Lower lobe of right lung (tissue), 2 donors: ENCODE results near the gene EPS8L3. TPM values are rescaled to one million over a fixed set of nuclear protein-coding genes. Genes with fewer than 3 reads are reported as not detected.

Experiments used
- ATAC-seq, 2 donors: fragments of 200-7000 bp; cut with Tn5 transposase; one replicate each; pipeline ENCODE4 v1.9.1; 2020 to 2022; ENCODE audit warnings: mild to moderate bottlenecking in 2 of 2, moderate library complexity in 2 of 2
- DNase-seq: peaks from one replicate; pipeline ENCODE4 v3.0.0-alpha.2; 2020
- H3K27ac ChIP-seq: fragments of 200-600 bp; one replicate; pipeline ENCODE4 v1.8.0; 2022
- H3K27me3 ChIP-seq: fragments of 200-600 bp; one replicate; pipeline ENCODE4 v1.8.0; 2022; ENCODE audit warnings: low read depth
- H3K36me3 ChIP-seq: fragments of 200-600 bp; one replicate; pipeline ENCODE4 v1.8.0; 2022; ENCODE audit warnings: mild to moderate bottlenecking
- H3K4me1 ChIP-seq: fragments of 200-600 bp; one replicate; pipeline ENCODE4 v1.8.0; 2022
- H3K4me3 ChIP-seq: fragments of 200-600 bp; one replicate; pipeline ENCODE4 v1.8.0; 2022; ENCODE audit warnings: mild to moderate bottlenecking
- H3K9me3 ChIP-seq: fragments of 200-600 bp; one replicate; pipeline ENCODE4 v1.8.0; 2022
- CTCF ChIP-seq: fragments of 200-600 bp; IDR thresholded peaks from one replicate; pipeline ENCODE4 v1.8.0; 2022; ENCODE audit warnings: antibody characterized with exemption, mild to moderate bottlenecking
- intact Hi-C: fragments of 100-400 bp; cut with DNase I; formaldehyde crosslinking; loops from one replicate; pipeline ENCODE4 v1.11.0; 2022
- total RNA-seq: library from RNA; stranded (reverse); fragmentation: NEBNext Ultra II Directional; extraction: Animal tissue kit (Norgen Biotek cat#: 25700); gene quantifications from one replicate; pipeline ENCODE4 v1.2.1, GENCODE V29; 2021
- donor health status: DM: no; HTN: yes; CAD: no; lungs with severe emphysema.

EPS8L3 gene
- total RNA-seq, 1 donor from 2014 or later: not detected

GRCh38 chr1:109787211-109787844 is 23.6 kb upstream of the EPS8L3 start:
- H3K4me3 ChIP-seq: no peak overlapping the region
- H3K27ac ChIP-seq: no peak overlapping the region
- H3K9me3 ChIP-seq: no peaks in the 10 kb centered on the region
- no peak for TF ChIP-seq CTCF
- intact Hi-C loops: no loop called here
- ATAC-seq: no peak
- H3K4me1 ChIP-seq: peaks cover 66% of the 10 kb centered on the region
- DNase-seq: peak; percentile 24
- no peaks in the 10 kb centered on the region for H3K27me3 ChIP-seq
- H3K36me3 ChIP-seq: no peaks in the 10 kb centered on the region

GRCh38 chr1:109786531-109787021 is 22.9 kb upstream of the EPS8L3 start:
- no peaks in the 10 kb centered on the region for H3K36me3 ChIP-seq
- no peak for TF ChIP-seq CTCF
- no peak overlapping the region for H3K27ac ChIP-seq
- intact Hi-C loops: no loop called here
- DNase-seq (peak; percentile 58), ATAC-seq (peak; percentile 60 to 68)
- H3K4me3 ChIP-seq: no peak overlapping the region
- H3K27me3 ChIP-seq: no peaks in the 10 kb centered on the region
- peaks cover 59% of the 10 kb centered on the region for H3K4me1 ChIP-seq
- no peaks in the 10 kb centered on the region for H3K9me3 ChIP-seq

- no peak for TF ChIP-seq CTCF
- Histone ChIP-seq H3K9me3 (peaks cover 3% of the 10 kb centered on the region), H3K27me3 (no peaks in the 10 kb centered on the region), H3K4me1 (peaks cover 54% of the 10 kb centered on the region), H3K27ac (no peak overlapping the region), H3K36me3 (no peaks in the 10 kb centered on the region), H3K4me3 (no peak overlapping the region)
- DNase-seq (peak; percentile 36), ATAC-seq (no peak)
- intact Hi-C loops: no loop called here
These were observed 22.4 kb upstream of the EPS8L3 start for GRCh38 chr1:109786112-109786480.

DNA sequence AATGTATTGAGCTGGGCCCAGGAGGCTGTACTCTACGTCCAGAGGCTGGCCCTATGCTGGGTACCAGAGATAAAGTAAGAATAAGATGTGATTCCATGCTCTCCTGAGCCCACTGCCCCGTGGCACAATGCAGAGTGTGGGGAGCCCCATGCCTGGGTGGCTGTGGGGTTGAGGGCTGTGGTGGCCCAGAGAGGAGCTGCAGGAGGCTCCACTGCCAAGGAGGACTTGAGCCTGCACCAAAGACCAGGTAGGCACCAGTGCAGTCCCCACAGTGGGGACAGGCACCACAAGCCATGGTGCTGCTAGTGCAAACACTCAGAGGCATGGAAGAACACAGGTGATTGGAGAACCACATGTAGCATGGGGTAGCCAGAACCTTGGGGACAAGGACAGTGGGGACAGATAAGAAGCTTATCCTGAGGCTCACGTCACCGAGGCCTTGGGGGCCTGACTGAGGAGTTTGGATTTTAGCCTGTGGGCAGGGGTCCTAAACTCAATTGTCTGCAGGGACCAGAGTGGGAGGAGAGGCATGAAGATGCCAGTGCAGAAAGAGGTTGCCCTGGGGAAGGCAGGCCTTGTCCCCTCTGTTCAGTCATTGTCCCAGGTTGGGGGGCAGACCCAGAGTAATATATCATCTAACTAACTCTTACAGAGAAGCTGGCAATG is 21.9 kb upstream of the EPS8L3 start:
- Histone ChIP-seq H3K4me1 (peaks cover 49% of the 10 kb centered on the region), H3K9me3 (peaks cover 8% of the 10 kb centered on the region), H3K27me3 (no peaks in the 10 kb centered on the region), H3K27ac (no peak overlapping the region), H3K4me3 (no peak overlapping the region), H3K36me3 (no peaks in the 10 kb centered on the region)
- DNase-seq (peak; percentile 26), ATAC-seq (no peak)
- no peak for TF ChIP-seq CTCF
- intact Hi-C loops: no loop called here

GRCh38 chr1:109784551-109785252 is 21.0 kb upstream of the EPS8L3 start:
- intact Hi-C loops: no loop called here

More at GRCh38 chr1:109784551-109785252, 21.0 kb upstream of the EPS8L3 start:
- DNase-seq: peak; percentile 44
- ATAC-seq: no peak
- Histone ChIP-seq H3K9me3 (peaks cover 8% of the 10 kb centered on the region), H3K27ac (no peak overlapping the region), H3K4me1 (peaks cover 40% of the 10 kb centered on the region), H3K4me3 (no peak overlapping the region), H3K27me3 (no peaks in the 10 kb centered on the region), H3K36me3 (no peaks in the 10 kb centered on the region)
- no peak for TF ChIP-seq CTCF
